Skin of body (tissue), 2 donors: ENCODE data around the gene SEC16A. TPM values are rescaled to one million over a fixed set of nuclear protein-coding genes. Genes with fewer than 3 reads are reported as not detected.

ENCODE experiments used
- DNase-seq: peaks from one replicate; lab custom pipeline; 2025; lab: John Stamatoyannopoulos, UW
- total RNA-seq: library from RNA; depleted of rRNA; stranded (reverse); fragments of >200 nt; gene quantifications from one replicate; pipeline ENCODE4 v1.2.3, GENCODE V29; 2014

Gene SEC16A
- total RNA-seq, 1 donor from 2014 or later: 26.5 TPM

DNA sequence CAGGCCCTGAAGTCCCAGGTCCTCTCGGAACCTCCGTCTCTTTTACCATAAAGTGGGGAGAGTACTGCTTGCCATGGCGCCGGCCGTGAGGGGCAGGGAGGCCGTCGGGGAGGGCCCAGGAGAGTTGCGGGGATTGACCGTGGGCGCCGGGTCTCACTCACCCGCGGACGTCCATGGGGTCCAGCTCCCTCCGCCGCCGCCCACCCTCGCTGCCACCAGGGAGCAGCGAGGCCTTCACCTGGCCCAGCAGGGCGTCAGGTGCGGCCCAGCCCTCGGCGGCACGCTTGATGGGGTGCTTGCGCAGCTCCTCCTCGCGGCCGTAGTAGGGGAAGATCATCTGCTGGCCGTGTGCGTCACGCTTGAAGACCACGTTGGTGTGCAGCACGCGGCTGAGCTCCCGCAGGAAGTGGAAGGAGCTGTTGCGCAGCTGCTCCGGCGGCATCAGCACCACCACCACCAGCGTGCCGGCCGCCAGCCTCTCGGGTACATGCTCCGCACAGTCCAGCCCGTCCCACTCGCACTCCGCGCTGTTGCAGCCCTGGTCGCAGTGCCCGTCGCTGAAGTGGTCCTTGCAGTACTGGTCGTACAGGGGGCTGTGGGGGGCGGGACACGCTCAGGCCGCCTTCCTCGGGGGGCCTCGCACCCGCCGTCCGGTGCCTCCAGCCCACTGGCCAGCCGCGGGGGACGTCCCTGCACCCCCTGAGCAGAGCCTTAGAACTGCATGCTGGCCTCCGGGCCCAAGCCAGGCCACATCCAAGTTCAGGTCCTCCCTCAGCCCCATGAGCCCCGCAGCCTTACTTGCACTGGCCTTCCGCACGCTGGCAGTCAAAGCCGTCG lies 21.9 kb upstream of the SEC16A start:
- DNase-seq: no peak

DNA sequence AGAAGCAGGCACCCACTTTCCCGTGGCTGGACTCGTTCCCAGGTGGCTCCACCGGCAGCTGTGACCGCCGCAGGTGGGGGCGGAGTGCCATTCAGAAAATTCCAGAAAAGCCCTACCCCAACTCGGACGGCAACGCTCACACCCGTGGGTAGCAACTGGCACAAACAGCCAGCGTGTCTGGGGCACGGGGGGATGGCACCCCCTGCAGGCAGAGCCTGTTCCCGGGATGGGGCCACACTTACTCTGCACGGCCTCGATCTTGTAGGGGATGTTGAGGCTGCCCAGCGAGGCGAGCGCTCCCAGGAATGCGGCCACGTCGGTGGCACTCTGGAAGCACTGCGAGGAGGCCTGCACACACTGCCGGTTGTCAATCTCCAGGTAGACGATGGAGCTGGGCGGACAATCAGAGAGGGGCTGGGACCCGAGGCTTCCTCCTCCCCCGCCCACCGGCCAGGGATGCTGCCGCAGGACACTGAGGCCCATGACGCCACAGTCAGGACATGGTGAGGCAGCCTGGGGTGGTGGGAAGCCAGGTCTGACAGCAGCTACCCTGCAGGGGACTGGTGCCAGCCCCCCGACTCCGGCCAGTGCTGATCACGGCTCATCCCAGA lies 20.2 kb upstream of the SEC16A start:
- DNase-seq: no peak

- DNase-seq: no peak
Observed at GRCh38 chr9:136502196-136502595, 19.4 kb upstream of the SEC16A start.

- no peak for DNase-seq
Observed at GRCh38 chr9:136501686-136502085, 18.8 kb upstream of the SEC16A start.

- no peak for DNase-seq
Observed at GRCh38 chr9:136499935-136500910, 17.4 kb upstream of the SEC16A start.

GRCh38 chr9:136499071-136499934 lies 16.5 kb upstream of the SEC16A start:
- no peak for DNase-seq

GRCh38 chr9:136497916-136498695 lies 15.3 kb upstream of the SEC16A start:
- no peak for DNase-seq

DNA sequence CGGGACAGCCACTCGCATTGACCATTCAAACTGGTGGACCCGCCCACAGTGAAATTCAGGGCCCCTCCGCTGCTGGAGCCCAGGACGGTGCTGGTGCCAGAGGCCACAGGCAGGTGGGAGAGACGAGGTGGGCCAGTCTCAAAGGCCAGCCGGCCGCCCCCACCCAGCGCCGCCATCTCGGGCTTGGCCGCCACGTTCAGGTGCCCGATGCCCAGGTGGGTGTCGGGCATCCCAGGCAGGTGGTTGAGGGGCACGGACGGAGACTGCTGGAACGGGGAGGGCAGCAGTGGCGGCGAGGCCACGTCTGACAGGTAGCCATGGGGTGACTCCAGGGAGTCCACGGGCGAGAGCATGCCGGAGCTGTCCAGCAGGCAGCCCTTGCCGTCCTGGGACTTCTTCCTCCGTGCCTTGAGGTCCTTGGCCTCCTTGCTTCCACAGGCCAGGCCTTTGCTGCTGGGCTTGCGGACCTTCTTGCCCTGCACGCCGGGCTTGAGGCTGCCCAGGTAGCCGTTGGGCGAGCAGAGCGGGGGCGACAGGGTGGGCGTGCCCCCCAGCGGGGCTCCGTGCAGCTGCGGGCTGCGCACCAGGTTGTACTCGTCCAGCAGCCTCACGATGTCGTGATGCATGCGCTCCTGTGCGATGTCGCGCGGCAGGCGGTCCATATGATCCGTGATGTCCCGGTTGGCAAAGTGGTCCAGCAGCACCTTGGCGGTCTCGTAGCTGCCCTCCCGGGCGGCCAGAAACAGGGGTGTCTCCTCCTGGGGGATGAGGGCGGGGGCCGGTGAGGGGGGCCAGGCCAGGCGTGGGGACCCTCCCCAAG lies 14.2 kb upstream of the SEC16A start:
- DNase-seq: no peak

GRCh38 chr9:136496181-136496580 lies 13.3 kb upstream of the SEC16A start:
- DNase-seq: no peak

DNA sequence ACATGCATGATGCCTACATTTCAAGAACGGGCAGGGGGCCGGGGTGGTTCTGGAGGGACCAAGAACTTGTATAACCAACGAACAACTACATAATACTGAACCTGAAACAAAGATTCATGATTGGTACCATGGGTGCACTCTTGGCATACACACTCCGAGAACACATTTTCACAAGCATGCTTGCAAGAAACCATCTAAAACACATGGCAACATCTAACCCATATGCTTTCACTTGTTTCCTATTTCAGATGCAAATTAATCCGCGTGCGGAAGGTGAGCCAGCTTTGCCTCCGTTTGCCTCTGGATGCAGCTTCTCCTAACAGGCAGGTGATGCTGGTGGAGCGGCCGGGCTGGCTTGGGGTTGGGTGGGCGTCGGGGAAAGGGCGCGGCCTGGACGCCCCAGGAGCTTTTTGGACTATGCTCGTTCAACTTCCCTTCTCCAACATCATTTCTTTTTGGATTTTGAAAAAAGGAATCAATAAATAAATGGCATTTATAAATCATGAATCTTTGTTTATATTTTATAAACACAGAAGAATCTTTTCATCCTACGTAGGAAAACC lies 12.5 kb upstream of the SEC16A start:
- no peak for DNase-seq

GRCh38 chr9:136494531-136495215 lies 11.8 kb upstream of the SEC16A start:
- no peak for DNase-seq

GRCh38 chr9:136494012-136494411 lies 11.2 kb upstream of the SEC16A start:
- no peak for DNase-seq

GRCh38 chr9:136493567-136493971 lies 10.7 kb upstream of the SEC16A start:
- no peak for DNase-seq

DNA sequence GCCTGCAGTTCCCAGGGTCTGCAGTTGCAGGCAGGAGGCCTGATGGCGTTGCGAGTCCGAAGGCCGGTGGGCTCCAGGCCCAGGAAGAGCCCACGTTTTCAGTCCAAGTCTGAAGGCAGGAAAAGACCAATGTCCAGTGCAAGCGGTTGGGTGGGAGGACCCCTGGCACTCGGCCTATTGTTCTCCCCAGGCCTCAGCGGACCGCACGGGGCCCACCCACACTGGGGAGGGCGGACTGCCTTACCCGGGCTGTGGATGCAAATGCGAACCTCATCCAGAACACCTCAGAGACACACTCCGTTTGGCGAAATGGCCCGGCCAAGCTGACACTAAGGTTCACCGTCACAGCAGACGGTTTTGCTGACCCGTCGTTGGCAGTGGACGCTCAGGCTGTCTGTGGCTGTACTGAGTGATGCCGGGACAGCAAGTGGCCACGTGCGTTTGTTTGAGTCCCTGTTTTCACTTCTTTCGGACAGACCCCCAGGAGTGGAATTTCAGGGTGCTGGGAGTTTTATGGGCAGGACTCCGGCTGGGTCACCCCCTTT lies 10.2 kb upstream of the SEC16A start:
- no peak for DNase-seq

GRCh38 chr9:136489731-136490130 lies 6.9 kb upstream of the SEC16A start:
- DNase-seq: no peak

- no peak for DNase-seq
Observed at GRCh38 chr9:136488247-136489214, 5.7 kb upstream of the SEC16A start.

DNA sequence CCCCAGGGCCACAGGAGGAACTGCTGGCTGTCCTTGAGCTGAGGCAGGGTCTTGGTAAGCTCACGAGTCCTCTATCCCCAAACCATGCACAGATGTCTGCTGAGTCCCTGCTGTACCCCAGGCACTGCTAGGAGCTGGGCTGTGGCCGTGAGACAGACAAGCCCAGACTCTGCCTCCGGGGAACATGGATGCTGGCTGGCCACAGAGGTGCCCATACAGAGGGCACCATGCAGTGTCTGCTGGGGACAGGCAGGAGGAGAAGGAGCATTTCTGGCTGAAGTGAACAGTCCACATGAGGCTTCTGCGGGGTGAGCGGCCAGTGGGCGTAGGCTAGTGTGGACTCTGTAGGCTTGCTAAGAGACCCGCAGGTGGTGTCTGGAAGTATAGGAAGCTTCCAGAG lies 4.8 kb upstream of the SEC16A start:
- DNase-seq: no peak
